HEK293 (cell line): ENCODE measurements around the gene RHBDL3.

Experiments
- CTCF ChIA-PET: fragments of 350-600 bp; formaldehyde crosslinking; extraction: SDS; loops from one replicate; lab custom pipeline; 2021; ENCODE audit warnings: antibody characterized with exemption; lab: Yijun Ruan, JAX
- POLR2A ChIA-PET: fragments of 300-600 bp; formaldehyde crosslinking; extraction: SDS; loops from one replicate; lab custom pipeline; 2020; ENCODE audit warnings: antibody characterized with exemption, inconsistent platforms; lab: Yijun Ruan, JAX
- H3K27ac ChIP-seq: fragments of 200-500 bp; sonication (Bioruptor generic); 2 replicates; pipeline ENCODE4 v1.5.1; 2014; ENCODE audit warnings: low read depth, low read length, control low read depth, inconsistent platforms; ENCODE audit errors: extremely low read depth
- H3K36me3 ChIP-seq, 2 experiments: fragments of 200-500 bp in 1 of 2; sonication (Bioruptor generic) in 1 of 2; 1 replicate in 1 of 2; 2 replicates in 1 of 2; pipeline ENCODE4 v1.5.1; 2014 to 2017; ENCODE audit warnings: inconsistent platforms in 2 of 2, low read length in 2 of 2; ENCODE audit not compliant: control insufficient read depth in 2 of 2, insufficient read depth in 1 of 2
- H3K4me1 ChIP-seq: fragments of 200-500 bp; sonication (Bioruptor generic); 2 replicates; pipeline ENCODE4 v1.5.1; 2014; ENCODE audit warnings: mild to moderate bottlenecking, low read length, inconsistent platforms; ENCODE audit not compliant: control insufficient read depth, insufficient read depth
- H3K4me3 ChIP-seq: 2 replicates; pipeline ENCODE4 v1.5.1; 2011; ENCODE audit warnings: low read depth, mild to moderate bottlenecking, control low read depth, low read length, moderate library complexity
- H3K9me3 ChIP-seq: fragments of 200-500 bp; sonication (Bioruptor generic); 2 replicates; pipeline ENCODE4 v1.5.1; 2014; ENCODE audit warnings: low read depth, low read length, inconsistent platforms; ENCODE audit not compliant: control insufficient read depth, insufficient read depth
- HOXD13 ChIP-seq: sonication (generic); formaldehyde crosslinking; IDR thresholded peaks from 2 replicates; pipeline ENCODE4 v1.8.0; 2022; ENCODE audit warnings: missing genetic modification reagents, borderline replicate concordance
- KLF16 ChIP-seq: fragments of 450-650 bp; formaldehyde crosslinking; IDR thresholded peaks from 2 replicates; pipeline ENCODE4 v1.5.1; 2017; ENCODE audit warnings: missing biosample characterization, missing genetic modification characterization
- KLF9 ChIP-seq: fragments of 450-650 bp; formaldehyde crosslinking; IDR thresholded peaks from 2 replicates; pipeline ENCODE4 v1.5.1; 2016; ENCODE audit warnings: missing biosample characterization, missing genetic modification characterization, low read depth
- REST ChIP-seq: fragments of 450-650 bp; formaldehyde crosslinking; IDR thresholded peaks from 2 replicates; pipeline ENCODE4 v1.5.1; 2016; ENCODE audit warnings: missing biosample characterization, missing genetic modification characterization
- SALL2 ChIP-seq: fragments of 450-650 bp; formaldehyde crosslinking; IDR thresholded peaks from 2 replicates; pipeline ENCODE4 v1.5.0; 2017; ENCODE audit warnings: missing biosample characterization, mild to moderate bottlenecking, missing genetic modification characterization, borderline replicate concordance
- ZBTB26 ChIP-seq: fragments of 450-650 bp; formaldehyde crosslinking; optimal IDR thresholded peaks from 2 replicates; pipeline ENCODE3; 2016; ENCODE audit warnings: missing biosample characterization, mild to moderate bottlenecking, missing genetic modification characterization
- ZNF133 ChIP-seq: fragments of 450-650 bp; formaldehyde crosslinking; IDR thresholded peaks from 2 replicates; pipeline ENCODE4 v1.5.1; 2016; ENCODE audit warnings: missing biosample characterization, missing genetic modification characterization
- ZNF138 ChIP-seq: fragments of 450-650 bp; formaldehyde crosslinking; IDR thresholded peaks from 2 replicates; pipeline ENCODE4 v1.5.1; 2016; ENCODE audit warnings: missing biosample characterization, missing genetic modification characterization, borderline replicate concordance
- ZNF140 ChIP-seq: fragments of 450-650 bp; formaldehyde crosslinking; IDR thresholded peaks from 2 replicates; pipeline ENCODE4 v1.5.1; 2016; ENCODE audit warnings: missing biosample characterization, missing genetic modification characterization
- ZNF157 ChIP-seq: fragments of 450-650 bp; formaldehyde crosslinking; IDR thresholded peaks from 2 replicates; pipeline ENCODE4 v1.5.1; 2016; ENCODE audit warnings: missing biosample characterization, missing genetic modification characterization
- ZNF214 ChIP-seq: fragments of 450-650 bp; formaldehyde crosslinking; IDR thresholded peaks from 2 replicates; pipeline ENCODE4 v1.5.1; 2017; ENCODE audit warnings: missing biosample characterization, mild to moderate bottlenecking, missing genetic modification characterization, borderline replicate concordance
- ZNF37A ChIP-seq: fragments of 450-650 bp; IDR thresholded peaks from 2 replicates; pipeline ENCODE4 v1.5.1; 2018; ENCODE audit warnings: missing biosample characterization, missing genetic modification characterization
- ZNF423 ChIP-seq: fragments of 450-650 bp; formaldehyde crosslinking; IDR thresholded peaks from 2 replicates; pipeline ENCODE4 v1.5.1; 2016; ENCODE audit warnings: missing biosample characterization, missing genetic modification characterization
- ZNF510 ChIP-seq: fragments of 450-650 bp; formaldehyde crosslinking; IDR thresholded peaks from 2 replicates; pipeline ENCODE4 v1.5.1; 2018; ENCODE audit warnings: mild to moderate bottlenecking, missing genetic modification characterization, missing biosample characterization; ENCODE audit not compliant: insufficient replicate concordance
- ZNF580 ChIP-seq: fragments of 450-650 bp; formaldehyde crosslinking; IDR thresholded peaks from 2 replicates; pipeline ENCODE4 v1.5.1; 2016; ENCODE audit warnings: missing biosample characterization, missing genetic modification characterization
- ZNF664 ChIP-seq: fragments of 450-650 bp; formaldehyde crosslinking; IDR thresholded peaks from 2 replicates; pipeline ENCODE4 v1.5.1; 2016; ENCODE audit warnings: missing biosample characterization, missing genetic modification characterization
- ZNF776 ChIP-seq: fragments of 450-650 bp; formaldehyde crosslinking; IDR thresholded peaks from 2 replicates; pipeline ENCODE4 v1.5.0; 2017; ENCODE audit warnings: missing biosample characterization, missing genetic modification characterization, borderline replicate concordance
- ZNF830 ChIP-seq: fragments of 450-650 bp; IDR thresholded peaks from 2 replicates; pipeline ENCODE4 v1.5.0; 2018; ENCODE audit warnings: missing biosample characterization, missing genetic modification characterization, low read depth, mild to moderate bottlenecking, moderate library complexity
- ZNF837 ChIP-seq: fragments of 450-650 bp; formaldehyde crosslinking; IDR thresholded peaks from 2 replicates; pipeline ENCODE4 v1.5.1; 2016; ENCODE audit warnings: missing biosample characterization, missing genetic modification characterization
- ZSCAN4 ChIP-seq: fragments of 450-650 bp; formaldehyde crosslinking; IDR thresholded peaks from 2 replicates; pipeline ENCODE4 v1.5.1; 2017; ENCODE audit warnings: missing biosample characterization, missing genetic modification characterization

Gene RHBDL3

GRCh38 chr17:32335687-32336086 lies 70.1 kb downstream of the RHBDL3 start:
- POLR2A ChIA-PET, result no interaction called here
- CTCF ChIA-PET, result no interaction called here
- H3K27ac ChIP-seq, result no peak overlapping the region
- H3K4me1 ChIP-seq, result no peaks in the 10 kb centered on the region
- peaks cover 76 to 81% of the 10 kb centered on the region in 2 experiments for H3K36me3 ChIP-seq
- no peaks in the 10 kb centered on the region for H3K9me3 ChIP-seq
- no peak for TF ChIP-seq ZNF510 (tag by site-specific recombination)
- TF ChIP-seq ZNF837 (tag by site-specific recombination), result no peak
- no peak for TF ChIP-seq ZNF140 (tag by site-specific recombination)
- TF ChIP-seq HOXD13 (CRISPR knock-in tag), result no peak
- TF ChIP-seq ZNF138 (tag by site-specific recombination), result no peak
- TF ChIP-seq ZNF830 (tag by site-specific recombination), result no peak
- no peak for TF ChIP-seq ZBTB26 (tag by site-specific recombination)
- no peak for TF ChIP-seq KLF9 (tag by site-specific recombination)
- TF ChIP-seq ZNF37A (tag by site-specific recombination), result no peak
- TF ChIP-seq ZNF664 (tag by site-specific recombination), result no peak
- TF ChIP-seq REST (tag by site-specific recombination), result no peak
- TF ChIP-seq ZNF214, result no peak
- no peak for TF ChIP-seq ZNF157 (tag by site-specific recombination)
- TF ChIP-seq ZNF580, result no peak
- TF ChIP-seq ZSCAN4 (tag by site-specific recombination), result no peak
- TF ChIP-seq ZNF776, result no peak
- TF ChIP-seq SALL2, result no peak
- no peak for TF ChIP-seq ZNF133 (tag by site-specific recombination)
- no peak for TF ChIP-seq ZNF423 (tag by site-specific recombination)
- no peak for TF ChIP-seq KLF16 (tag by site-specific recombination)
- H3K4me3 ChIP-seq, result no peak overlapping the region
